Measurements from ENCODE around the gene CDHR1.

- no peak for TF ChIP-seq EZH2 (IDR thresholded peaks at IDR 0.05; ENCODE audit: borderline replicate concordance, low read length)
- TF ChIP-seq CTCF (conservative IDR thresholded peaks at IDR 0.05 in 1 of 2, IDR thresholded peaks at IDR 0.05 in 1 of 2; ENCODE audit: extremely low read depth in 1 of 2, insufficient read depth in 1 of 2, low read depth in 1 of 2, low read length in 2 of 2), result no peak
Measured at GRCh38 chr10:84213076-84213475, 18.7 kb downstream of the CDHR1 start.
